Lower lobe of right lung (tissue), 2 donors: Measurements from ENCODE around the gene COPZ2. TPM values are rescaled to one million over a fixed set of nuclear protein-coding genes. Genes with fewer than 3 reads are reported as not detected.

Experiments
- ATAC-seq, 2 donors: fragments of 200-7000 bp; cut with Tn5 transposase; one replicate each; pipeline ENCODE4 v1.9.1; 2020 to 2022; ENCODE audit warnings: mild to moderate bottlenecking in 2 of 2, moderate library complexity in 2 of 2
- DNase-seq: peaks from one replicate; pipeline ENCODE4 v3.0.0-alpha.2; 2020
- H3K27ac ChIP-seq: fragments of 200-600 bp; one replicate; pipeline ENCODE4 v1.8.0; 2022
- H3K27me3 ChIP-seq: fragments of 200-600 bp; one replicate; pipeline ENCODE4 v1.8.0; 2022; ENCODE audit warnings: low read depth
- H3K36me3 ChIP-seq: fragments of 200-600 bp; one replicate; pipeline ENCODE4 v1.8.0; 2022; ENCODE audit warnings: mild to moderate bottlenecking
- H3K4me1 ChIP-seq: fragments of 200-600 bp; one replicate; pipeline ENCODE4 v1.8.0; 2022
- H3K4me3 ChIP-seq: fragments of 200-600 bp; one replicate; pipeline ENCODE4 v1.8.0; 2022; ENCODE audit warnings: mild to moderate bottlenecking
- H3K9me3 ChIP-seq: fragments of 200-600 bp; one replicate; pipeline ENCODE4 v1.8.0; 2022
- CTCF ChIP-seq: fragments of 200-600 bp; IDR thresholded peaks from one replicate; pipeline ENCODE4 v1.8.0; 2022; ENCODE audit warnings: antibody characterized with exemption, mild to moderate bottlenecking
- intact Hi-C: fragments of 100-400 bp; cut with DNase I; formaldehyde crosslinking; loops from one replicate; pipeline ENCODE4 v1.11.0; 2022
- total RNA-seq: library from RNA; stranded (reverse); fragmentation: NEBNext Ultra II Directional; extraction: Animal tissue kit (Norgen Biotek cat#: 25700); gene quantifications from one replicate; pipeline ENCODE4 v1.2.1, GENCODE V29; 2021
- donor health status: DM: no; HTN: yes; CAD: no; lungs with severe emphysema.

COPZ2 gene
- total RNA-seq, 1 donor from 2014 or later, result 22.9 TPM

- DNase-seq, result no peak
- Histone ChIP-seq H3K27ac (no peak overlapping the region), H3K27me3 (no peaks in the 10 kb centered on the region), H3K4me1 (peaks cover 25% of the 10 kb centered on the region), H3K4me3 (no peak overlapping the region), H3K9me3 (no peaks in the 10 kb centered on the region), H3K36me3 (peaks cover 97% of the 10 kb centered on the region)
- no peak for ATAC-seq
- no peak for TF ChIP-seq CTCF
- intact Hi-C loops, result no loop called here
Observed at GRCh38 chr17:48058393-48059124, 21.0 kb upstream of the COPZ2 start.

GRCh38 chr17:48057626-48058025 is 20.0 kb upstream of the COPZ2 start:
- Histone ChIP-seq H3K27me3 (no peaks in the 10 kb centered on the region), H3K36me3 (peaks cover 87% of the 10 kb centered on the region), H3K9me3 (no peaks in the 10 kb centered on the region), H3K4me1 (peaks cover 34% of the 10 kb centered on the region), H3K4me3 (no peak overlapping the region), H3K27ac (no peak overlapping the region)
- intact Hi-C loops, result no loop called here
- ATAC-seq (no peak), DNase-seq (no peak)
- no peak for TF ChIP-seq CTCF

- no peak for TF ChIP-seq CTCF
- no peak overlapping the region for H3K4me3 ChIP-seq
- no peaks in the 10 kb centered on the region for H3K9me3 ChIP-seq
- H3K27ac ChIP-seq, result no peak overlapping the region
- ATAC-seq, result no peak
- no peak for DNase-seq
- peaks cover 81% of the 10 kb centered on the region for H3K36me3 ChIP-seq
- intact Hi-C loops, result no loop called here
- H3K4me1 ChIP-seq, result peaks cover 42% of the 10 kb centered on the region
- H3K27me3 ChIP-seq, result no peaks in the 10 kb centered on the region
Observed at GRCh38 chr17:48056879-48057278, 19.3 kb upstream of the COPZ2 start.

GRCh38 chr17:48056246-48056745 is 18.7 kb upstream of the COPZ2 start:
- ATAC-seq, result no peak
- TF ChIP-seq CTCF, result no peak
- H3K4me1 ChIP-seq, result peaks cover 47% of the 10 kb centered on the region
- peaks cover 81% of the 10 kb centered on the region for H3K36me3 ChIP-seq
- H3K9me3 ChIP-seq, result no peaks in the 10 kb centered on the region
- H3K4me3 ChIP-seq, result no peak overlapping the region
- H3K27ac ChIP-seq, result no peak overlapping the region
- intact Hi-C loops, result no loop called here
- DNase-seq, result no peak
- no peaks in the 10 kb centered on the region for H3K27me3 ChIP-seq

GRCh38 chr17:48055531-48056245 is 18.1 kb upstream of the COPZ2 start:
- ATAC-seq, result no peak
- TF ChIP-seq CTCF, result no peak
- Histone ChIP-seq H3K27ac (no peak overlapping the region), H3K36me3 (peaks cover 81% of the 10 kb centered on the region), H3K27me3 (no peaks in the 10 kb centered on the region), H3K9me3 (no peaks in the 10 kb centered on the region), H3K4me3 (no peak overlapping the region), H3K4me1 (peaks cover 53% of the 10 kb centered on the region)
- intact Hi-C loops, result no loop called here
- no peak for DNase-seq
